ENCODE measurements around the gene CNGA1.

Gene CNGA1

DNA sequence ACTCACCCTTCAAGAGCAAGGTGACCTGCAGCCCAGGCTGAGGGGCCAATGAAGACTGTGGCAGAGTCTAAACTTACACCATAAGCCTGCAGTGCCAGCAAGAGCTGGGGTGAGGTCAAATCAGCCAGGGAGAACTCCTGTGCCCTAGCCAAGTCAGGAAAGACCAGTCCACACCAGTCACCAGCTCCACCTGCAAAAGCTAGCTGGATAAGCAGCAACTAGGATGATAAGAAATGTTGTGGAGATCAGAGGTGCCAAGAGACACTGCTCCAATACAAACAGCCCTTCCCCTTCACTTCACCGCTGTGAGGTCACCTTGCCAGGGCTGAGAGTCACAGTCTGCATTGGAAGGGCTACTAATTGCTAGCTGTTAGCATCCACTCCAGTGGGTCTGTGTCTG, 31.4 kb upstream of the CNGA1 start:
- no peak overlapping the region for H3K4me3 ChIP-seq (ENCODE audit: control insufficient read depth, low read depth, low read length)
- TF ChIP-seq, protein P1, sequence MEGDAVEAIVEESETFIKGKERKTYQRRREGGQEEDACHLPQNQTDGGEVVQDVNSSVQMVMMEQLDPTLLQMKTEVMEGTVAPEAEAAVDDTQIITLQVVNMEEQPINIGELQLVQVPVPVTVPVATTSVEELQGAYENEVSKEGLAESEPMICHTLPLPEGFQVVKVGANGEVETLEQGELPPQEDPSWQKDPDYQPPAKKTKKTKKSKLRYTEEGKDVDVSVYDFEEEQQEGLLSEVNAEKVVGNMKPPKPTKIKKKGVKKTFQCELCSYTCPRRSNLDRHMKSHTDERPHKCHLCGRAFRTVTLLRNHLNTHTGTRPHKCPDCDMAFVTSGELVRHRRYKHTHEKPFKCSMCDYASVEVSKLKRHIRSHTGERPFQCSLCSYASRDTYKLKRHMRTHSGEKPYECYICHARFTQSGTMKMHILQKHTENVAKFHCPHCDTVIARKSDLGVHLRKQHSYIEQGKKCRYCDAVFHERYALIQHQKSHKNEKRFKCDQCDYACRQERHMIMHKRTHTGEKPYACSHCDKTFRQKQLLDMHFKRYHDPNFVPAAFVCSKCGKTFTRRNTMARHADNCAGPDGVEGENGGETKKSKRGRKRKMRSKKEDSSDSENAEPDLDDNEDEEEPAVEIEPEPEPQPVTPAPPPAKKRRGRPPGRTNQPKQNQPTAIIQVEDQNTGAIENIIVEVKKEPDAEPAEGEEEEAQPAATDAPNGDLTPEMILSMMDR (conservative IDR thresholded peaks at IDR 0.05; ENCODE audit: control insufficient read depth, insufficient read depth, low read depth, low read length): no peak

DNA sequence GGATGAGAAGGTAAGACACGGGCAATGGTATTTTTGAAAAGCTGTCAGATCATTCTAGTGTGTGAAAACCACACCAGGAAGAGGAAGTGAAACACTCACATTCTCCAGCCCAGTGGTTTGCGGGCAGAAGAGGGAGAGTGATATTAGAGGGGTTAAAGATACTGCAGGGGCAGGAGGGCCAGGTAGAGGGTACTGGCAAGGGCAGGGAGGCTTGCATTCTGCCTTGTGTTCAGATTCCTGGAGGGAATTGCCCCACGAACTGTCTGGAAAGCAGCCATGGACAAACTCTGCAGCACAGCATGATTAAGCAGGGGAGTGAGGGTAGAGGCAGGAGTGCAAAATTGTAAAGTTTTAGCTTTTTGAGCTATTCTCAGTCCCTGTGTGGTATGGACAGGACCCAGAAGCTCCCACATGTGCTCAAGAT, 31.0 kb upstream of the CNGA1 start:
- no peak for DNase-seq (ENCODE audit: low read depth)
- no peak overlapping the region for H3K4me3 ChIP-seq (ENCODE audit: control insufficient read depth, low read depth, low read length)
- TF ChIP-seq, protein P1 (conservative IDR thresholded peaks at IDR 0.05; ENCODE audit: control insufficient read depth, insufficient read depth, low read depth, low read length): no peak

More for the DNA sequence above, 31.4 kb upstream of the CNGA1 start:
- DNase-seq (ENCODE audit: low read depth): no peak

DNA sequence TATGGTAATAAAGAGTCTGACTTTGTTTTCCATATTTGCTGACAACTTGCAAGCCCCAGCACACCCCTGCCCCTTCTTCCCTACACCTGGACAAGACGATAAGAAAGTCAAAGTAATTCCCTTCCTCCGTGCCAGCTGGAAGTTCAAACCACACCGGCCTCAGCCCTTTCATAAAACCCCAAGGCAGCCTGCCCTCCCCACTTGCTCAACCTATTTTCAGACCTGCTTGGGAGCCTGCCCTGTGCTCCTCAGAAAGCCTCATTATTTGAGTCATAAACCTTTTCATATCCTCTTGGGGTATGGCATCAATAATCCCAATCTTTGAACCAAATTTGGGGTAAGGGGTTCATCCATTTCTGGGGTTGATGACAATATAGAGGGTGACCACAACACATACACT, 29.6 kb upstream of the CNGA1 start:
- DNase-seq (ENCODE audit: low read depth): no peak
- H3K4me3 ChIP-seq (ENCODE audit: control insufficient read depth, low read depth, low read length): no peak overlapping the region
- TF ChIP-seq, protein P1 (conservative IDR thresholded peaks at IDR 0.05; ENCODE audit: control insufficient read depth, insufficient read depth, low read depth, low read length): no peak

DNA sequence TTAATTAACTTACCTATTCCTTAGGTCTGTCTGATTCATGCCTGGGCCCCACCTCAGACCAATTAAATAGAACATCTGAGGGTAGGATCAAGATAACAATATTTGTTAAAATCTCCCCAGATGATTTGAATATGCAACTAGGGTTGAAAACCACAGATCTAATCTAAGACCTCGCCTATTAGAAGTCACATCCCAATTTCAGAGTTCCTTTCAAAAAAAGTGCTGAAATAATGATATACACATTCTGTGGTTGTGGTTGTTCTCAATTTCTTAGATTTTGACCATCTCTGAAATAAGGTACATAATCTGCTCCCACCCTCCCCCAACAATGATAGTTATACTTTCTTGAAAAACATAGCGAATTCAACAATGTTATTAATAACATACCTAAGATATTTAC, 27.8 kb upstream of the CNGA1 start:
- TF ChIP-seq, protein P1 (conservative IDR thresholded peaks at IDR 0.05; ENCODE audit: control insufficient read depth, insufficient read depth, low read depth, low read length): no peak
- no peak for DNase-seq (ENCODE audit: low read depth)
- H3K4me3 ChIP-seq (ENCODE audit: control insufficient read depth, low read depth, low read length): no peak overlapping the region

DNA sequence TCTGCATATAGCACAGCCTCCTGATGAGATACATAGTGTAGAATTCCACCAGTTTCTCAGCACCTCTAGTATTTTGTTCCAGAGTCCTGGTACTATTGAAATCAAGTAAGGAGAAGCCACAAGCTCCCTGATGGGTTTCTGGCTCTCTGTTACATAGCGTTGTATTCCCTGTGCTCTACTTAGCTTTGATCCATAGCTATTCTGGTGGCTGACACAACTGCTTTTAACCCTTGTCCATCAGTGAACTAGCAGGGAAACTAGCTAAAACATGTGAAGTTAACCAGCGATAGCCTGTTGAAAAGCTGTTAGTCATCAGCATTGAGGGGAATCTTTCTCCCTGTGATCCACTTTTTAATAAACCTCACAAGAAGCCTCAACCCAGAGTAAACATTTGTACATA, 27.0 kb upstream of the CNGA1 start:
- no peak overlapping the region for H3K4me3 ChIP-seq (ENCODE audit: control insufficient read depth, low read depth, low read length)
- TF ChIP-seq, protein P1 (conservative IDR thresholded peaks at IDR 0.05; ENCODE audit: control insufficient read depth, insufficient read depth, low read depth, low read length): no peak
- DNase-seq (ENCODE audit: low read depth): no peak

DNA sequence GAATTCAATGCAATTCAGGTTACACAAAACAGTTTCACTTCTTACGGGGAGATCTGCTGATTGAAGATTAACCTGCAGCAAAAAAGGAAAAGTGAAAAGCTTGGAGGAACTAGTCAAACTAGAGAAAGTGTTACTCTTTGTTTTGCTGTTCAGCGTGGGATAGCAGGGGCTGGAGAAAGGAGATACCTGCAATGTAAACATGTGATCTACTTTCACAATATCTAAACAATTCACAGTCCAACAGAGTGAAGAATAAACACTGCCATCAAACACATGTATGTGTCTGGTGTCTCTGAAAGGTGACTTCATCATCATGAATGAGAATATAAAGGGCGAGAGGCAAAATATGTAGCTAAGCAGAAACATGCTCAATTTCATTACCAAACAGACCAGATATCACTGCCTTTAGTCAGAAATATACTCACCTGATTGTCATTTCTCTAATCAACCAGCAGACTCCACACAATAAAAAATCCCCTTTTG, 26.5 kb upstream of the CNGA1 start:
- no peak for DNase-seq (ENCODE audit: low read depth)
- TF ChIP-seq, protein P1 (conservative IDR thresholded peaks at IDR 0.05; ENCODE audit: control insufficient read depth, insufficient read depth, low read depth, low read length): no peak
- H3K4me3 ChIP-seq (ENCODE audit: control insufficient read depth, low read depth, low read length): no peak overlapping the region

Data from fibroblast of mammary gland (primary cell).